HEK293 (cell line): ENCODE results near the gene LPGAT1.
"Not testable (repeated sequence)": the region's sequence is repeated elsewhere in the genome, so short reads cannot be mapped to it uniquely, and the experiment has no call there.

Experiments used
- CTCF ChIA-PET: fragments of 350-600 bp; formaldehyde crosslinking; extraction: SDS; loops from one replicate; lab custom pipeline; 2021; ENCODE audit warnings: antibody characterized with exemption; lab: Yijun Ruan, JAX
- POLR2A ChIA-PET: fragments of 300-600 bp; formaldehyde crosslinking; extraction: SDS; loops from one replicate; lab custom pipeline; 2020; ENCODE audit warnings: antibody characterized with exemption, inconsistent platforms; lab: Yijun Ruan, JAX
- H3K27ac ChIP-seq: fragments of 200-500 bp; sonication (Bioruptor generic); 2 replicates; pipeline ENCODE4 v1.5.1; 2014; ENCODE audit warnings: low read depth, low read length, control low read depth, inconsistent platforms; ENCODE audit errors: extremely low read depth
- H3K36me3 ChIP-seq, 2 experiments: fragments of 200-500 bp in 1 of 2; sonication (Bioruptor generic) in 1 of 2; 1 replicate in 1 of 2; 2 replicates in 1 of 2; pipeline ENCODE4 v1.5.1; 2014 to 2017; ENCODE audit warnings: inconsistent platforms in 2 of 2, low read length in 2 of 2; ENCODE audit not compliant: control insufficient read depth in 2 of 2, insufficient read depth in 1 of 2
- H3K4me1 ChIP-seq: fragments of 200-500 bp; sonication (Bioruptor generic); 2 replicates; pipeline ENCODE4 v1.5.1; 2014; ENCODE audit warnings: mild to moderate bottlenecking, low read length, inconsistent platforms; ENCODE audit not compliant: control insufficient read depth, insufficient read depth
- H3K4me3 ChIP-seq: 2 replicates; pipeline ENCODE4 v1.5.1; 2011; ENCODE audit warnings: low read depth, mild to moderate bottlenecking, control low read depth, low read length, moderate library complexity
- H3K9me3 ChIP-seq: fragments of 200-500 bp; sonication (Bioruptor generic); 2 replicates; pipeline ENCODE4 v1.5.1; 2014; ENCODE audit warnings: low read depth, low read length, inconsistent platforms; ENCODE audit not compliant: control insufficient read depth, insufficient read depth
- GLI2 ChIP-seq: fragments of 450-650 bp; formaldehyde crosslinking; IDR thresholded peaks from 2 replicates; pipeline ENCODE4; 2017; ENCODE audit warnings: missing biosample characterization, missing genetic modification characterization, low read depth, borderline replicate concordance
- ZNF223 ChIP-seq: fragments of 450-650 bp; formaldehyde crosslinking; IDR thresholded peaks from 2 replicates; pipeline ENCODE4 v1.5.1; 2016; ENCODE audit warnings: missing biosample characterization, missing genetic modification characterization
- ZNF292 ChIP-seq: fragments of 450-650 bp; formaldehyde crosslinking; IDR thresholded peaks from 2 replicates; pipeline ENCODE4 v1.5.1; 2016; ENCODE audit warnings: low read depth, missing biosample characterization, missing genetic modification characterization, borderline replicate concordance
- ZNF324 ChIP-seq: fragments of 450-650 bp; formaldehyde crosslinking; IDR thresholded peaks from 2 replicates; pipeline ENCODE4 v1.5.1; 2016; ENCODE audit warnings: missing biosample characterization, missing genetic modification characterization
- ZNF423 ChIP-seq: fragments of 450-650 bp; formaldehyde crosslinking; IDR thresholded peaks from 2 replicates; pipeline ENCODE4 v1.5.1; 2016; ENCODE audit warnings: missing biosample characterization, missing genetic modification characterization
- ZNF549 ChIP-seq: fragments of 450-650 bp; IDR thresholded peaks from 2 replicates; pipeline ENCODE4 v1.5.1; 2018; ENCODE audit warnings: missing biosample characterization, missing genetic modification characterization, mild to moderate bottlenecking, inconsistent platforms, moderate library complexity
- ZSCAN23 ChIP-seq: fragments of 450-650 bp; formaldehyde crosslinking; IDR thresholded peaks from 2 replicates; pipeline ENCODE4 v1.5.1; 2016; ENCODE audit warnings: missing biosample characterization, missing genetic modification characterization
- ZSCAN5A ChIP-seq: fragments of 450-650 bp; formaldehyde crosslinking; IDR thresholded peaks from 2 replicates; pipeline ENCODE4 v1.5.1; 2016; ENCODE audit warnings: missing biosample characterization, missing genetic modification characterization
- TF ChIP-seq, protein P1 (sequence below): fragments of 450-650 bp; formaldehyde crosslinking; IDR thresholded peaks from 2 replicates; pipeline ENCODE4 v1.5.1; 2016; ENCODE audit warnings: missing biosample characterization, missing genetic modification characterization, borderline replicate concordance
- TF ChIP-seq, protein P2 (sequence below): sonication (generic); formaldehyde crosslinking; IDR thresholded peaks from 2 replicates; pipeline ENCODE4 v1.8.1; 2022; ENCODE audit warnings: mild to moderate bottlenecking, moderate library complexity, missing genetic modification reagents
- TF ChIP-seq, protein P3 (sequence below): fragments of 450-650 bp; formaldehyde crosslinking; IDR thresholded peaks from 2 replicates; pipeline ENCODE4 v1.5.1; 2016; ENCODE audit warnings: missing biosample characterization, missing genetic modification characterization
- TF ChIP-seq, protein P4 (sequence below): fragments of 450-650 bp; formaldehyde crosslinking; IDR thresholded peaks from 2 replicates; pipeline ENCODE4 v1.5.0; 2017; ENCODE audit warnings: missing biosample characterization, missing genetic modification characterization, borderline replicate concordance

LPGAT1 gene

GRCh38 chr1:211874521-211875347 is 44.2 kb upstream of the LPGAT1 start:
- POLR2A ChIA-PET: no interaction called here
- H3K9me3 ChIP-seq: no peaks in the 10 kb centered on the region
- no peak overlapping the region for H3K27ac ChIP-seq
- CTCF ChIA-PET: interaction anchor here (1.2 kb wide), 1 partner anchor 45 kb away, joined by 3 read pairs; no protein-coding TSS in a partner anchor
- H3K36me3 ChIP-seq: no peaks in the 10 kb centered on the region
- no peak overlapping the region for H3K4me3 ChIP-seq
- no peaks in the 10 kb centered on the region for H3K4me1 ChIP-seq
- TF ChIP-seq, protein P1, sequence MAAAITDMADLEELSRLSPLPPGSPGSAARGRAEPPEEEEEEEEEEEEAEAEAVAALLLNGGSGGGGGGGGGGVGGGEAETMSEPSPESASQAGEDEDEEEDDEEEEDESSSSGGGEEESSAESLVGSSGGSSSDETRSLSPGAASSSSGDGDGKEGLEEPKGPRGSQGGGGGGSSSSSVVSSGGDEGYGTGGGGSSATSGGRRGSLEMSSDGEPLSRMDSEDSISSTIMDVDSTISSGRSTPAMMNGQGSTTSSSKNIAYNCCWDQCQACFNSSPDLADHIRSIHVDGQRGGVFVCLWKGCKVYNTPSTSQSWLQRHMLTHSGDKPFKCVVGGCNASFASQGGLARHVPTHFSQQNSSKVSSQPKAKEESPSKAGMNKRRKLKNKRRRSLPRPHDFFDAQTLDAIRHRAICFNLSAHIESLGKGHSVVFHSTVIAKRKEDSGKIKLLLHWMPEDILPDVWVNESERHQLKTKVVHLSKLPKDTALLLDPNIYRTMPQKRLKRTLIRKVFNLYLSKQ: no peak
- TF ChIP-seq, protein P2, sequence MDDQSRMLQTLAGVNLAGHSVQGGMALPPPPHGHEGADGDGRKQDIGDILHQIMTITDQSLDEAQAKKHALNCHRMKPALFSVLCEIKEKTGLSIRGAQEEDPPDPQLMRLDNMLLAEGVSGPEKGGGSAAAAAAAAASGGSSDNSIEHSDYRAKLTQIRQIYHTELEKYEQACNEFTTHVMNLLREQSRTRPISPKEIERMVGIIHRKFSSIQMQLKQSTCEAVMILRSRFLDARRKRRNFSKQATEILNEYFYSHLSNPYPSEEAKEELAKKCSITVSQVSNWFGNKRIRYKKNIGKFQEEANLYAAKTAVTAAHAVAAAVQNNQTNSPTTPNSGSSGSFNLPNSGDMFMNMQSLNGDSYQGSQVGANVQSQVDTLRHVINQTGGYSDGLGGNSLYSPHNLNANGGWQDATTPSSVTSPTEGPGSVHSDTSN (CRISPR knock-in tag): no peak
- TF ChIP-seq ZNF223 (tag by site-specific recombination): no peak
- TF ChIP-seq ZNF292 (tag by site-specific recombination): no peak
- no peak for TF ChIP-seq ZNF549 (tag by site-specific recombination)
- TF ChIP-seq GLI2 (tag by site-specific recombination): no peak
- TF ChIP-seq, all 188 proteins: peak for 0

DNA sequence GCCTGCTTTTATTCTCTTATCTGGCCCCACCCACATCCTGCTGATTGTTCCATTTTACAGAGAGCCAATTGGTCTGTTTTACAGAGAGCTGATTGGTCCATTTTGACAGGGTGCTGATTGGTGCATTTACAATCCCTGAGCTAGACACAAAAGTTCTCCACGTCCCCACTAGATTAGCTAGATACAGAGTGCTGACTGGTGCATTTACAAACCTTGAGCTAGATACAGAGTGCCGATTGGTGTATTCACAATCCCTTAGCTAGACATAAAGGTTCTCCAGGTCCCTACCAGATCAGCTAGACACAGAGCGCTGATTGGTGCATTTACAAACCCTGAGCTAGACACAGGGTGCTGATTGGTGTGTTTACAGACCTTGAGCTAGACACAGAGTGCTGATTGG is 43.2 kb upstream of the LPGAT1 start:
- H3K9me3 ChIP-seq, H3K36me3 ChIP-seq, POLR2A ChIA-PET, H3K27ac ChIP-seq, H3K4me1 ChIP-seq, H3K4me3 ChIP-seq: not testable (repeated sequence)
- CTCF ChIA-PET: interaction anchor here (1.2 kb wide), 1 partner anchor 44 kb away, joined by 3 read pairs; no protein-coding TSS in a partner anchor

- Histone ChIP-seq H3K9me3 (no peaks in the 10 kb centered on the region), H3K36me3 (no peaks in the 10 kb centered on the region), H3K4me3 (no peak overlapping the region), H3K27ac (no peak overlapping the region), H3K4me1 (no peaks in the 10 kb centered on the region)
- ChIA-PET POLR2A (no interaction called here), CTCF (interaction anchor here (1.0 kb wide), 1 partner anchor 172 kb away, joined by 4 read pairs; no protein-coding TSS in a partner anchor)
- TF ChIP-seq ZSCAN5A (tag by site-specific recombination) (no peak), ZSCAN23 (no peak), ZNF423 (tag by site-specific recombination) (no peak), ZNF324 (tag by site-specific recombination) (no peak)
- TF ChIP-seq, protein P3, sequence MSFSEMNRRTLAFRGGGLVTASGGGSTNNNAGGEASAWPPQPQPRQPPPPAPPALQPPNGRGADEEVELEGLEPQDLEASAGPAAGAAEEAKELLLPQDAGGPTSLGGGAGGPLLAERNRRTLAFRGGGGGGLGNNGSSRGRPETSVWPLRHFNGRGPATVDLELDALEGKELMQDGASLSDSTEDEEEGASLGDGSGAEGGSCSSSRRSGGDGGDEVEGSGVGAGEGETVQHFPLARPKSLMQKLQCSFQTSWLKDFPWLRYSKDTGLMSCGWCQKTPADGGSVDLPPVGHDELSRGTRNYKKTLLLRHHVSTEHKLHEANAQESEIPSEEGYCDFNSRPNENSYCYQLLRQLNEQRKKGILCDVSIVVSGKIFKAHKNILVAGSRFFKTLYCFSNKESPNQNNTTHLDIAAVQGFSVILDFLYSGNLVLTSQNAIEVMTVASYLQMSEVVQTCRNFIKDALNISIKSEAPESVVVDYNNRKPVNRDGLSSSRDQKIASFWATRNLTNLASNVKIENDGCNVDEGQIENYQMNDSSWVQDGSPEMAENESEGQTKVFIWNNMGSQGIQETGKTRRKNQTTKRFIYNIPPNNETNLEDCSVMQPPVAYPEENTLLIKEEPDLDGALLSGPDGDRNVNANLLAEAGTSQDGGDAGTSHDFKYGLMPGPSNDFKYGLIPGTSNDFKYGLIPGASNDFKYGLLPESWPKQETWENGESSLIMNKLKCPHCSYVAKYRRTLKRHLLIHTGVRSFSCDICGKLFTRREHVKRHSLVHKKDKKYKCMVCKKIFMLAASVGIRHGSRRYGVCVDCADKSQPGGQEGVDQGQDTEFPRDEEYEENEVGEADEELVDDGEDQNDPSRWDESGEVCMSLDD (tag by site-specific recombination): no peak
- TF ChIP-seq, protein P4, sequence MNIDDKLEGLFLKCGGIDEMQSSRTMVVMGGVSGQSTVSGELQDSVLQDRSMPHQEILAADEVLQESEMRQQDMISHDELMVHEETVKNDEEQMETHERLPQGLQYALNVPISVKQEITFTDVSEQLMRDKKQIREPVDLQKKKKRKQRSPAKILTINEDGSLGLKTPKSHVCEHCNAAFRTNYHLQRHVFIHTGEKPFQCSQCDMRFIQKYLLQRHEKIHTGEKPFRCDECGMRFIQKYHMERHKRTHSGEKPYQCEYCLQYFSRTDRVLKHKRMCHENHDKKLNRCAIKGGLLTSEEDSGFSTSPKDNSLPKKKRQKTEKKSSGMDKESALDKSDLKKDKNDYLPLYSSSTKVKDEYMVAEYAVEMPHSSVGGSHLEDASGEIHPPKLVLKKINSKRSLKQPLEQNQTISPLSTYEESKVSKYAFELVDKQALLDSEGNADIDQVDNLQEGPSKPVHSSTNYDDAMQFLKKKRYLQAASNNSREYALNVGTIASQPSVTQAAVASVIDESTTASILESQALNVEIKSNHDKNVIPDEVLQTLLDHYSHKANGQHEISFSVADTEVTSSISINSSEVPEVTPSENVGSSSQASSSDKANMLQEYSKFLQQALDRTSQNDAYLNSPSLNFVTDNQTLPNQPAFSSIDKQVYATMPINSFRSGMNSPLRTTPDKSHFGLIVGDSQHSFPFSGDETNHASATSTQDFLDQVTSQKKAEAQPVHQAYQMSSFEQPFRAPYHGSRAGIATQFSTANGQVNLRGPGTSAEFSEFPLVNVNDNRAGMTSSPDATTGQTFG: no peak
Observed at GRCh38 chr1:211870156-211870555, 39.6 kb upstream of the LPGAT1 start.
